PFSK-1 (cell line): ENCODE data around the gene ARAP1.

Experiments
- FOXP2 ChIP-seq: optimal IDR thresholded peaks from 2 replicates; pipeline ENCODE3; 2011; ENCODE audit warnings: borderline replicate concordance, control low read depth, inconsistent platforms; ENCODE audit not compliant: insufficient read depth; ENCODE audit errors: extremely low read length, extremely low read depth
- POLR2AphosphoS5 ChIP-seq: IDR thresholded peaks from 2 replicates; pipeline ENCODE4 v1.6.1; 2012; ENCODE audit warnings: low read depth, mild to moderate bottlenecking, control low read depth, low read length, moderate library complexity
- SIN3A ChIP-seq: IDR thresholded peaks from 2 replicates; pipeline ENCODE4 v1.6.1; 2012; ENCODE audit warnings: mild to moderate bottlenecking, low read length, moderate library complexity, borderline replicate concordance; ENCODE audit not compliant: insufficient read depth
- TAF1 ChIP-seq: IDR thresholded peaks from 2 replicates; pipeline ENCODE4 v1.6.1; 2012; ENCODE audit warnings: low read length, control low read depth, borderline replicate concordance; ENCODE audit not compliant: insufficient read depth
- TF ChIP-seq, protein P1 (sequence below), 2 experiments: IDR thresholded peaks; 2 replicates each; pipeline versions ENCODE4 v1.6.1 to v1.8.0; 2011 to 2012; ENCODE audit warnings: low read depth in 2 of 2, low read length in 2 of 2, control low read depth in 1 of 2, inconsistent platforms in 1 of 2, mild to moderate bottlenecking in 1 of 2, moderate library complexity in 1 of 2; ENCODE audit not compliant: insufficient read depth in 1 of 2

The ARAP1 gene

GRCh38 chr11:72792437-72793021 is 40.3 kb upstream of the ARAP1 start:
- TF ChIP-seq SIN3A (no peak), TAF1 (no peak), POLR2AphosphoS5 (no peak), FOXP2 (no peak)
- TF ChIP-seq, protein P1, sequence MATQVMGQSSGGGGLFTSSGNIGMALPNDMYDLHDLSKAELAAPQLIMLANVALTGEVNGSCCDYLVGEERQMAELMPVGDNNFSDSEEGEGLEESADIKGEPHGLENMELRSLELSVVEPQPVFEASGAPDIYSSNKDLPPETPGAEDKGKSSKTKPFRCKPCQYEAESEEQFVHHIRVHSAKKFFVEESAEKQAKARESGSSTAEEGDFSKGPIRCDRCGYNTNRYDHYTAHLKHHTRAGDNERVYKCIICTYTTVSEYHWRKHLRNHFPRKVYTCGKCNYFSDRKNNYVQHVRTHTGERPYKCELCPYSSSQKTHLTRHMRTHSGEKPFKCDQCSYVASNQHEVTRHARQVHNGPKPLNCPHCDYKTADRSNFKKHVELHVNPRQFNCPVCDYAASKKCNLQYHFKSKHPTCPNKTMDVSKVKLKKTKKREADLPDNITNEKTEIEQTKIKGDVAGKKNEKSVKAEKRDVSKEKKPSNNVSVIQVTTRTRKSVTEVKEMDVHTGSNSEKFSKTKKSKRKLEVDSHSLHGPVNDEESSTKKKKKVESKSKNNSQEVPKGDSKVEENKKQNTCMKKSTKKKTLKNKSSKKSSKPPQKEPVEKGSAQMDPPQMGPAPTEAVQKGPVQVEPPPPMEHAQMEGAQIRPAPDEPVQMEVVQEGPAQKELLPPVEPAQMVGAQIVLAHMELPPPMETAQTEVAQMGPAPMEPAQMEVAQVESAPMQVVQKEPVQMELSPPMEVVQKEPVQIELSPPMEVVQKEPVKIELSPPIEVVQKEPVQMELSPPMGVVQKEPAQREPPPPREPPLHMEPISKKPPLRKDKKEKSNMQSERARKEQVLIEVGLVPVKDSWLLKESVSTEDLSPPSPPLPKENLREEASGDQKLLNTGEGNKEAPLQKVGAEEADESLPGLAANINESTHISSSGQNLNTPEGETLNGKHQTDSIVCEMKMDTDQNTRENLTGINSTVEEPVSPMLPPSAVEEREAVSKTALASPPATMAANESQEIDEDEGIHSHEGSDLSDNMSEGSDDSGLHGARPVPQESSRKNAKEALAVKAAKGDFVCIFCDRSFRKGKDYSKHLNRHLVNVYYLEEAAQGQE (IDR thresholded peaks at IDR 0.05; ENCODE audit: insufficient read depth in 1 of 2, low read depth in 2 of 2, low read length in 2 of 2), result no peak

DNA sequence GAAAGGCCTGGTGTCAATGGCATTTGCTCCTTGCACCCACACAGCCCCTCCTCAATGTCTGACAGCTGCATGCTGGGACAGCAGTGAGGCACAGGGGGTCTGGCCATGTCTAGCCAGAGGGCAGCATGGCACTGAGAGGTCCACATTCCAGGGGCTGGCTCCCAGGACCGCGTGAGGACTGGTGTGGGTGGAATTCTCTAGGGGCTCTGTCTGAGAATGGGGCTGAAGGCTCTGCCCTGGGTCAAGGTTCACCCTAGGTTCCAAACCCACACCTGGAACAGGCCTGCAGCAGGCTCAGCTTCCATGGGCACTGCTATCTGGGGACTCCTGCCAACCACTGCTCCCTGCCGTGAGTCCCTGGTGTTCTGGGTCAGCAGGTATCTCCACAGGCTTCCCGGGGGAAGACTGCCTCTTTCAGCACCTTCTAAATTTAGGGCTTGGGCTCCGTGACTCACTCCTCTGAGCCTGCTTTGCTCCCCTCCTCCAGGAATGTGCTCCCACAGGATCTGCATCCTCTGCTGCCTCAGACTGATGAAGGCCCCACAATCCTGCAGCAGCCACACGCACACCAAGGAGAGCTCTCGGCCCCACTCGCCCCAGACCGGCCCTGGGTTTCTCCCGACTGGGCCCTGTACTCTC is 37.4 kb upstream of the ARAP1 start:
- no peak for TF ChIP-seq TAF1
- no peak for TF ChIP-seq POLR2AphosphoS5
- no peak for TF ChIP-seq SIN3A
- TF ChIP-seq, protein P1 (IDR thresholded peaks at IDR 0.05; ENCODE audit: insufficient read depth in 1 of 2, low read depth in 2 of 2, low read length in 2 of 2), result no peak
- TF ChIP-seq FOXP2, result no peak

DNA sequence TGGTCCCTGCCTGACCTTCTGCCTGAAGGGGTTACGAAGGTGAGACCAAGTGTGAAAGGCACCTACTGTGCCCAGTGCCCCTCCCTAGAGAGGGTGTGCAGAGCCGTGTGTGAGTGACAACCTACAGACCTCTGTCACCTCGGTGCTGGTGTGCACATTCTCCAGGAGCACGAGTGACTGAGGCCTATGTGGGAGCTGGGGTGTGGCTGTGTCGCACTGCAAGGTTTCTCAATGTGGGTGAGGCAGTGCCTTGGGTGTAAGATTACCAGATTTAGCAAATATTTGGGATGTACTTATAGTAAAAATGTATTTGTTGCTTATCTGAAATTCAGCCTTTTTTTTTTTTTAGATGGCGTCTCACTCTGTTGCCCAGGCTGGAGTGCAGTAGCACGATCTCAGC is 36.0 kb upstream of the ARAP1 start:
- TF ChIP-seq POLR2AphosphoS5, result no peak

- TF ChIP-seq, protein P1 (IDR thresholded peaks at IDR 0.05; ENCODE audit: insufficient read depth in 1 of 2, low read depth in 2 of 2, low read length in 2 of 2), result no peak
- TF ChIP-seq SIN3A (no peak), FOXP2 (no peak), TAF1 (no peak), POLR2AphosphoS5 (no peak)
Observed at GRCh38 chr11:72787216-72788104, 35.3 kb upstream of the ARAP1 start.

GRCh38 chr11:72786305-72787215 is 34.4 kb upstream of the ARAP1 start:
- TF ChIP-seq POLR2AphosphoS5 (no peak), TAF1 (no peak), SIN3A (no peak), FOXP2 (no peak)
- TF ChIP-seq, protein P1 (IDR thresholded peaks at IDR 0.05; ENCODE audit: insufficient read depth in 1 of 2, low read depth in 2 of 2, low read length in 2 of 2), result no peak
